Ascending aorta (tissue), 2 donors: ENCODE data around the gene TMEM132E. TPM values are rescaled to one million over a fixed set of nuclear protein-coding genes. Genes with fewer than 3 reads are reported as not detected.
A peak's percentile ranks its signal among the peaks of the same experiment; 100 is the strongest.

Experiments
- DNase-seq, 2 donors: peaks; one replicate each; pipeline ENCODE4 v3.0.0-alpha.2; 2019; ENCODE audit warnings: low spot score in 2 of 2
- H3K27ac ChIP-seq, 2 donors: fragments of 200-600 bp; sonication (generic); one replicate each; pipeline ENCODE4 v1.5.1; 2016 to 2017; ENCODE audit warnings: mild to moderate bottlenecking in 1 of 2
- H3K27me3 ChIP-seq: fragments of 200-600 bp; sonication (generic); one replicate; pipeline ENCODE4 v1.5.1; 2017
- H3K36me3 ChIP-seq, 2 donors: fragments of 200-600 bp; sonication (generic); one replicate each; pipeline ENCODE4 v1.5.1; 2016
- H3K4me1 ChIP-seq, 2 donors: fragments of 200-600 bp; sonication (generic); one replicate each; pipeline ENCODE4 v1.5.1; 2016 to 2017; ENCODE audit warnings: mild to moderate bottlenecking in 1 of 2
- H3K4me3 ChIP-seq, 2 donors: fragments of 200-600 bp; sonication (generic); one replicate each; pipeline ENCODE4 v1.5.1; 2016 to 2017; ENCODE audit warnings: mild to moderate bottlenecking in 1 of 2
- H3K9me3 ChIP-seq, 2 donors: fragments of 200-600 bp; sonication (generic); one replicate each; pipeline ENCODE4 v1.5.1; 2016
- CTCF ChIP-seq, 3 experiments: fragments of 200-600 bp in 2 of 3; fragments of 450-650 bp in 1 of 3; sonication (generic) in 2 of 3; IDR thresholded peaks; one replicate each; pipeline ENCODE4 v1.5.1; 2016 to 2019; ENCODE audit warnings: antibody characterized with exemption in 3 of 3, mild to moderate bottlenecking in 1 of 3, moderate library complexity in 1 of 3
- intact Hi-C: fragments of 100-400 bp; cut with DNase I; formaldehyde crosslinking; loops from one replicate; pipeline ENCODE4 v1.15.1; 2023
- total RNA-seq: library from RNA; depleted of rRNA; stranded (reverse); fragments of >200 nt; gene quantifications from one replicate; pipeline ENCODE4 v1.1.0, GENCODE V29; 2016

Gene TMEM132E
- total RNA-seq, 1 donor from 2014 or later = not detected

- Histone ChIP-seq H3K4me1 (no peaks in the 10 kb centered on the region), H3K36me3 (no peaks in the 10 kb centered on the region), H3K4me3 (no peak overlapping the region), H3K9me3 (no peaks in the 10 kb centered on the region), H3K27me3 (no peaks in the 10 kb centered on the region), H3K27ac (no peak overlapping the region)
- intact Hi-C loops = no loop called here
- no peak for DNase-seq
- no peak for TF ChIP-seq CTCF (IDR thresholded peaks at IDR 0.05)
These were observed 25.5 kb upstream of the TMEM132E start for GRCh38 chr17:34553907-34554306.

- Histone ChIP-seq H3K9me3 (no peaks in the 10 kb centered on the region), H3K36me3 (no peaks in the 10 kb centered on the region), H3K4me3 (no peak overlapping the region), H3K27me3 (no peaks in the 10 kb centered on the region), H3K4me1 (no peaks in the 10 kb centered on the region), H3K27ac (no peak overlapping the region)
- no peak for DNase-seq
- intact Hi-C loops = no loop called here
- TF ChIP-seq CTCF (IDR thresholded peaks at IDR 0.05) = no peak
These were observed 23.0 kb upstream of the TMEM132E start for GRCh38 chr17:34556384-34556783.

- no peak for TF ChIP-seq CTCF (IDR thresholded peaks at IDR 0.05)
- Histone ChIP-seq H3K27me3 (no peaks in the 10 kb centered on the region), H3K9me3 (no peaks in the 10 kb centered on the region), H3K4me1 (no peaks in the 10 kb centered on the region), H3K27ac (no peak overlapping the region), H3K4me3 (no peak overlapping the region), H3K36me3 (no peaks in the 10 kb centered on the region)
- no peak for DNase-seq
- intact Hi-C loops = no loop called here
These were observed 22.5 kb upstream of the TMEM132E start for GRCh38 chr17:34556931-34557330.

- H3K4me3 ChIP-seq = no peak overlapping the region
- TF ChIP-seq CTCF (IDR thresholded peaks at IDR 0.05) = no peak
- H3K4me1 ChIP-seq = no peaks in the 10 kb centered on the region
- H3K9me3 ChIP-seq = no peaks in the 10 kb centered on the region
- no peak overlapping the region for H3K27ac ChIP-seq
- H3K27me3 ChIP-seq = no peaks in the 10 kb centered on the region
- intact Hi-C loops = no loop called here
- no peaks in the 10 kb centered on the region for H3K36me3 ChIP-seq
- no peak for DNase-seq
These were observed 18.1 kb upstream of the TMEM132E start for GRCh38 chr17:34561328-34561727.

- peak in 1 of 3 experiments; percentile 16 for TF ChIP-seq CTCF (IDR thresholded peaks at IDR 0.05)
- Histone ChIP-seq H3K4me3 (no peak overlapping the region), H3K9me3 (no peaks in the 10 kb centered on the region), H3K27me3 (no peaks in the 10 kb centered on the region), H3K4me1 (no peaks in the 10 kb centered on the region), H3K27ac (no peak overlapping the region), H3K36me3 (no peaks in the 10 kb centered on the region)
- intact Hi-C loops = no loop called here
- no peak for DNase-seq
These were observed 17.0 kb upstream of the TMEM132E start for GRCh38 chr17:34562387-34562786.

- DNase-seq = no peak
- TF ChIP-seq CTCF (IDR thresholded peaks at IDR 0.05) = no peak
- intact Hi-C loops = no loop called here
- Histone ChIP-seq H3K27ac (no peak overlapping the region), H3K4me1 (no peaks in the 10 kb centered on the region), H3K9me3 (no peaks in the 10 kb centered on the region), H3K4me3 (no peak overlapping the region), H3K36me3 (no peaks in the 10 kb centered on the region), H3K27me3 (no peaks in the 10 kb centered on the region)
These were observed 13.7 kb upstream of the TMEM132E start for GRCh38 chr17:34565713-34566112.
